ENCODE results near the gene GALNT13.

The GALNT13 gene

GRCh38 chr2:153871231-153872221 is at the start of gene GALNT13:
TSS of gene GALNT13 (plus strand) at chr2:153871922.
- DNase-seq (ENCODE audit: low read depth in 2 of 2): no peak

- no peak for DNase-seq (ENCODE audit: low read depth in 2 of 2)
These were observed 47.8 kb upstream of the GALNT13 start for GRCh38 chr2:153823880-153824279.

- DNase-seq (ENCODE audit: low read depth in 2 of 2): no peak
These were observed 43.4 kb upstream of the GALNT13 start for GRCh38 chr2:153828335-153828734.

GRCh38 chr2:153834662-153835061 is 37.1 kb upstream of the GALNT13 start:
- no peak for DNase-seq (ENCODE audit: low read depth in 2 of 2)

- no peak for DNase-seq (ENCODE audit: low read depth in 2 of 2)
These were observed 13.5 kb upstream of the GALNT13 start for GRCh38 chr2:153858250-153858649.

GRCh38 chr2:153864022-153864421 is 7.7 kb upstream of the GALNT13 start:
- no peak for DNase-seq (ENCODE audit: low read depth in 2 of 2)

GRCh38 chr2:153866595-153866994 is 5.1 kb upstream of the GALNT13 start:
- no peak for DNase-seq (ENCODE audit: low read depth in 2 of 2)

GRCh38 chr2:153870308-153870707 is 1.4 kb upstream of the GALNT13 start:
- no peak for DNase-seq (ENCODE audit: low read depth in 2 of 2)

- no peak for DNase-seq (ENCODE audit: low read depth in 2 of 2)
These were observed 759 bp downstream of the GALNT13 start for GRCh38 chr2:153872311-153873051.

GRCh38 chr2:153873052-153874048 is 1.6 kb downstream of the GALNT13 start:
- no peak for DNase-seq (ENCODE audit: low read depth in 2 of 2)

- DNase-seq (ENCODE audit: low read depth in 2 of 2): no peak
These were observed 4.2 kb downstream of the GALNT13 start for GRCh38 chr2:153875801-153876466.

- DNase-seq (ENCODE audit: low read depth in 2 of 2): no peak
These were observed 9.2 kb downstream of the GALNT13 start for GRCh38 chr2:153880926-153881325.

GRCh38 chr2:153886833-153887232 is 15.1 kb downstream of the GALNT13 start:
- no peak for DNase-seq (ENCODE audit: low read depth in 2 of 2)

GRCh38 chr2:153890576-153890975 is 18.9 kb downstream of the GALNT13 start:
- no peak for DNase-seq (ENCODE audit: low read depth in 2 of 2)

GRCh38 chr2:153891051-153891450 is 19.3 kb downstream of the GALNT13 start:
- DNase-seq (ENCODE audit: low read depth in 2 of 2): no peak

- no peak for DNase-seq (ENCODE audit: low read depth in 2 of 2)
These were observed 41.2 kb downstream of the GALNT13 start for GRCh38 chr2:153912798-153913396.

- no peak for DNase-seq (ENCODE audit: low read depth in 2 of 2)
These were observed 45.8 kb downstream of the GALNT13 start for GRCh38 chr2:153917570-153917969.

GRCh38 chr2:153935511-153935910 is 63.8 kb downstream of the GALNT13 start:
- DNase-seq (ENCODE audit: low read depth in 2 of 2): no peak

- no peak for DNase-seq (ENCODE audit: low read depth in 2 of 2)
These were observed 67.5 kb downstream of the GALNT13 start for GRCh38 chr2:153939124-153939796.

- no peak for DNase-seq (ENCODE audit: low read depth in 2 of 2)
These were observed 68.8 kb downstream of the GALNT13 start for GRCh38 chr2:153940511-153940910.
